ENCODE measurements around the gene TPRX2.
"Not testable (repeated sequence)": the region's sequence is repeated elsewhere in the genome, so short reads cannot be mapped to it uniquely, and the experiment has no call there.

TPRX2 gene

DNA sequence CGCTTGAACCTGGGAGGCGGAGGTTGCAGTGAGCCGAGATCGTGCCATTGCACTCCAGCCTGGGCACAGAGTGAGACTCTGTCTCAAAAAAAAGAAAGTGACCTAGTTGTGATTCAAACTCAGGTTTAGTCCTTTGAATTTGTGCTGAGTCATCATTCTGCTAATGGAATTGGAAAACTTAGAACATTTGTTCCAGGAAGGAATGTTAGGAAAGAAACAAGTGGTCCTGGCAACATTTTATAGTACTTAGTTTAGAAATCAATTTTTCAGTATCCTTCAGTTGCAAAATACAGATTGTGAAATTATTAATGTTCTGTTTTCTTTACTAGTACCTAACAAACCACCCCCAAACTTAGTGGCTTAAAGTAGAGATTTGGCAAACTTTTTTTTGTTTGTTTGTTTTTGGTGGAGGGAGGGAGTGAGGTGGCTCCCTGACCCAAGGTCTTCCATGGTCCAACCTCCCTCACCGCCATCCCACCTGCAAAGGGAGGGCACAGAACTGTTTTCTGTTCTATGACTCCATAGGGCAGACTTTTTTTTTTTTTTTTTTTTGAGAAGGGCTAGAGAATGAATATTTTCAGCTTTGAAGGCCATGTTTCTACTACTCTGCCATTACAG lies 36.2 kb downstream of the TPRX2 start:
- H3K4me3 ChIP-seq (ENCODE audit: low read length) = no peak overlapping the region
- H3K4me1 ChIP-seq (ENCODE audit: control insufficient read depth, low read depth, low read length) = no peaks in the 10 kb centered on the region
- no peaks in the 10 kb centered on the region for H3K36me3 ChIP-seq (ENCODE audit: control insufficient read depth, low read depth, low read length)
- no peaks in the 10 kb centered on the region for H3K27me3 ChIP-seq (ENCODE audit: control insufficient read depth, insufficient read depth, low read length)
- no peak overlapping the region for H3K9ac ChIP-seq (ENCODE audit: low read length)
- H3K9me3 ChIP-seq (ENCODE audit: control insufficient read depth, low read depth, low read length) = peaks cover 4% of the 10 kb centered on the region
- H3K27ac ChIP-seq (ENCODE audit: low read length) = no peak overlapping the region

DNA sequence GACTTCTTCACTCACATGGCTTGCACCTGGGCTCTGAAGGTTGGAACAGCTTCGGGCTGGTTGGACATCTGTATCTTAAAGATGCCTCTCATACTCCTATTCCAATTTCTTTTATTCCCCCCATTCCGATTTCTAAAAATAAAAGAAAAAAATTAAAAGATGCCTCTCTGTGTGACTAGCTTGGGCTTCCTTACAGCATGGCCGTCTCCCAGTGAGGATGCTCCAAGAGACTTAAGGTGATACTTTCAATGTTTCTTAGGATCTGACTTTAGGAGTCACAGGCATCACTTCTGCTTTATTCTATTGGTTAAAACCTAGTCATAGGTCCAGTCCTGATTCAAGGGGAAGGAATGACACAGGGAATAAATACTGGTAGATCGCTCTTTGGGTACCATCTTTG lies 37.0 kb downstream of the TPRX2 start:
- Histone ChIP-seq H3K4me3 (ENCODE audit: low read length) (no peak overlapping the region), H3K27ac (ENCODE audit: low read length) (no peak overlapping the region), H3K9me3 (ENCODE audit: control insufficient read depth, low read depth, low read length) (peaks cover 4% of the 10 kb centered on the region), H3K9ac (ENCODE audit: low read length) (no peak overlapping the region), H3K27me3 (ENCODE audit: control insufficient read depth, insufficient read depth, low read length) (no peaks in the 10 kb centered on the region), H3K4me1 (ENCODE audit: control insufficient read depth, low read depth, low read length) (no peaks in the 10 kb centered on the region), H3K36me3 (ENCODE audit: control insufficient read depth, low read depth, low read length) (no peaks in the 10 kb centered on the region)

DNA sequence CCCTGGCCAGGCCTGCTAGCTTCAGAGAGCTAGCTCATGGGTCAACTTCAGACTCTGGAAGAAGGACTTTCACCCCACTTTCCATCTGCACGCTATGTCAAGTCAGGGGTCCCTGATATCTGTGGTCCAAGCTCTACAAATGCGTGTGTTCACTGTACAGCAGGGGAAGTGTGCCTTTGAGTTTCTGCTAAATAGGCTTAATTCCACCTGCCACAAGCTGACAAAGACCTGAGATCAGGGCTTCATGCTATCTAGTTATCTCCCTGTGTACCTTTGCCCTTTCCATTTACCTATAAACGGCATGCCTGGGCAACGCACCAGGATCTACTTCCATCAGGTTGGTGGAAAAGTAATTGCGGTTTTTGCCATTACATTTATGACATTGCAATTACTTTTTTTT lies 37.7 kb downstream of the TPRX2 start:
- H3K4me1 ChIP-seq (ENCODE audit: control insufficient read depth, low read depth, low read length) = no peaks in the 10 kb centered on the region
- no peaks in the 10 kb centered on the region for H3K27me3 ChIP-seq (ENCODE audit: control insufficient read depth, insufficient read depth, low read length)
- H3K27ac ChIP-seq (ENCODE audit: low read length) = no peak overlapping the region
- H3K9me3 ChIP-seq (ENCODE audit: control insufficient read depth, low read depth, low read length) = peaks cover 4% of the 10 kb centered on the region
- no peak overlapping the region for H3K9ac ChIP-seq (ENCODE audit: low read length)
- H3K4me3 ChIP-seq (ENCODE audit: low read length) = no peak overlapping the region
- H3K36me3 ChIP-seq (ENCODE audit: control insufficient read depth, low read depth, low read length) = no peaks in the 10 kb centered on the region

DNA sequence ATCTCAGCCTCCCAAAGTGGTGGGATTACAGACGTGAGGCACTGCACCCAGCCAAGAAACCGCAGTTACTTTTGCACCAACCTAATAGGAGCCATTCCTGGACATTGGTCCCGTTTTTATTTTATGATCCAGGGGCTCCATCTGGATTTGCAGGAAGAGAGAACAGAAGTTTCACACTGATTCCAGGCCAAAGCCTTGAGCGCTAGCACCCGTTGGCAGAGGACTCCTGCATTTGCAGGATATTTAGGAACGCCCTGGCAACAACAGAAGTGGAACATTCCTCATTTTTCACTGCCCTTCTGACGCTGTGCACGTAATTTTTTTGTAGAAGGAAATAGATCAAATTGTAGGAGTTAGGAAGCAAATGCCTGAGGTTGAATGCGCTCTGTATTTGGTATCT lies 38.8 kb downstream of the TPRX2 start:
- Histone ChIP-seq H3K4me3 (ENCODE audit: low read length) (no peak overlapping the region), H3K27ac (ENCODE audit: low read length) (no peak overlapping the region), H3K27me3 (ENCODE audit: control insufficient read depth, insufficient read depth, low read length) (no peaks in the 10 kb centered on the region), H3K9ac (ENCODE audit: low read length) (no peak overlapping the region), H3K36me3 (ENCODE audit: control insufficient read depth, low read depth, low read length) (no peaks in the 10 kb centered on the region), H3K4me1 (ENCODE audit: control insufficient read depth, low read depth, low read length) (no peaks in the 10 kb centered on the region), H3K9me3 (ENCODE audit: control insufficient read depth, low read depth, low read length) (no peaks in the 10 kb centered on the region)

DNA sequence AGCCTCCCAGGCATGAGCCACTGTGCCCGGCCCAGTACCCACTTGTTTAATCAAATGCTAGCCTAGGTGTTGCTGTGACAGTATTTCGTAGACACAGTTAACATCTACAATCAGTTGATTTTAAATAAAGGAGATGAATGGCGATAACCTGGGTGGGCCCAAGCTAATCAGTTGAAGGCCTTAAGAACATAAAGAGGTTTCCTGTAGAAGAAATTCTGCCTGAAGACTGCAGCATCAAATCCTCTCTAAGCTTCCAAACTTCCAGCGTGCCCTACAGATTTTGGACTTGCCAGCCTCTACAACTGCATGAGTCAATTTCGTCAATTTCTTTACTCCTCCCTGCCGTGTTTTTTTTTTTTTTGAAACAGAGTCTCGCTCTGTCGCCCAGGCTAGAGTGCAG lies 40.3 kb downstream of the TPRX2 start:
- Histone ChIP-seq H3K4me1 (ENCODE audit: control insufficient read depth, low read depth, low read length) (no peaks in the 10 kb centered on the region), H3K27me3 (ENCODE audit: control insufficient read depth, insufficient read depth, low read length) (no peaks in the 10 kb centered on the region), H3K4me3 (ENCODE audit: low read length) (no peak overlapping the region), H3K36me3 (ENCODE audit: control insufficient read depth, low read depth, low read length) (no peaks in the 10 kb centered on the region), H3K9ac (ENCODE audit: low read length) (no peak overlapping the region), H3K27ac (ENCODE audit: low read length) (no peak overlapping the region), H3K9me3 (ENCODE audit: control insufficient read depth, low read depth, low read length) (no peaks in the 10 kb centered on the region)

DNA sequence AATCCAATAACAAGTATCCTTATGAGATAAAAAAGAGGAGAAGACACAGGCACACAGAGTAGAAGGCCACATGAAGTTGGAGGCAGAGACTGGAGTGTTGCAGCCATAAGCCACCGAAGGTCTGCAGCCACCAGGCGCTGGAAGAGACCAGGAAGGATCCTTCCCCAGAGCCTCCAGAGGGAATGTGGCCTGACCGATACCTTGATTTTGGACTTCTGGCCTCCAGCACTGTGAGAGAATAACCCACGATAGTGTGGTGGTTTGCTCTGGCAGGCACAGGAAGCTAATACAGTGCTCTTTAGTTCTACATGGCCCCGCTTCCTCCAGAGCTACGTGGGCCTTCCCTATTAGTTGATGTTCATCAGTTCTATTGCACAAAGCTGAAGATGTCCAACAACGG lies 42.3 kb downstream of the TPRX2 start:
- no peaks in the 10 kb centered on the region for H3K9me3 ChIP-seq (ENCODE audit: control insufficient read depth, low read depth, low read length)
- no peak overlapping the region for H3K9ac ChIP-seq (ENCODE audit: low read length)
- no peak overlapping the region for H3K4me3 ChIP-seq (ENCODE audit: low read length)
- H3K36me3 ChIP-seq (ENCODE audit: control insufficient read depth, low read depth, low read length) = no peaks in the 10 kb centered on the region
- H3K27ac ChIP-seq (ENCODE audit: low read length) = no peak overlapping the region
- H3K27me3 ChIP-seq (ENCODE audit: control insufficient read depth, insufficient read depth, low read length) = no peaks in the 10 kb centered on the region
- no peaks in the 10 kb centered on the region for H3K4me1 ChIP-seq (ENCODE audit: control insufficient read depth, low read depth, low read length)

DNA sequence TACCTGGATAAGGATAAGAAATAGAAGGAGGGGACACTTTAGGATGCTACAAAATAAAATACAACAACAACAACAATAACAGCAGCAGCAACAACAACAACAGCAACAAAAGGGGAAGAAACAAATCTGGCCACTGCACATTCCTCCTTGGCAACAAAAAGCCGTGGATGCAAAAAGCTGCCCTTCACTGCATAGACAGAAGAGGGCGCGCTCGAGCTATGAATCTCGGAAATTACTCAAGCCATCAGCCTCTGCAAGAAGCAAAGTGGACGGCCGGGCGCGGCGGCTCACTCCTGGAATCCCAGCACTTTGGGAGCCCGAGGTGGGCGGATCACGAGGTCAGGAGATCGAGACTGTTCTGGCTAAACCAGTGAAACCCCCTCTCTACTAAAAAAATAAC lies 50.3 kb downstream of the TPRX2 start:
- H3K27me3 ChIP-seq (ENCODE audit: control insufficient read depth, insufficient read depth, low read length); H3K9me3 ChIP-seq (ENCODE audit: control insufficient read depth, low read depth, low read length); H3K4me3 ChIP-seq (ENCODE audit: low read length); H3K27ac ChIP-seq (ENCODE audit: low read length); H3K4me1 ChIP-seq (ENCODE audit: control insufficient read depth, low read depth, low read length); H3K36me3 ChIP-seq (ENCODE audit: control insufficient read depth, low read depth, low read length); H3K9ac ChIP-seq (ENCODE audit: low read length): not testable (repeated sequence)

DNA sequence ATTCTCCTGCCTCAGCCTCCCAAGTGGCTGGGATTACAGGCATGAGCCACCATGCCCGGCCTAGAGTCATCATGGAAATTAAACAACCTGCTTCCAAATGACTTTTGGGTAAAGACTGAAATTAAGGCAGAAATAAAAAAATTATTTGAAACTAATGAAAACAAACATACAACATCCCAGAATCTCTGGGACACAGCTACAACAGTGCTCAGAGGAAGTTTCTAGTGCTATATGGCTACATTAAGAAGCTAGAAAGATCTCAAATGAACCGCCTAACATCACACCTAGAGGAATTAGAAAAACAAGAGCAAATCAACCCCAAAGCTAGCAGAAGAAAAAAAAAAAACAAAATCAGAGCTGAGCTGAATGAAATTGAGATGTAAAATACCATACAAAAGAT lies 51.2 kb downstream of the TPRX2 start:
- not testable (repeated sequence) for H3K27ac ChIP-seq (ENCODE audit: low read length); H3K36me3 ChIP-seq (ENCODE audit: control insufficient read depth, low read depth, low read length); H3K9ac ChIP-seq (ENCODE audit: low read length); H3K4me1 ChIP-seq (ENCODE audit: control insufficient read depth, low read depth, low read length); H3K4me3 ChIP-seq (ENCODE audit: low read length); H3K9me3 ChIP-seq (ENCODE audit: control insufficient read depth, low read depth, low read length); H3K27me3 ChIP-seq (ENCODE audit: control insufficient read depth, insufficient read depth, low read length)
